Sigmoid colon (tissue), 3 donors: ENCODE results near the gene NLGN1.

ENCODE experiments used
- CTCF ChIP-seq, 4 experiments: fragments of 450-650 bp in 3 of 4; fragments of 200-600 bp in 1 of 4; IDR thresholded peaks; one replicate each; pipeline ENCODE4 v1.5.1; 2016 to 2019; ENCODE audit warnings: antibody characterized with exemption in 4 of 4, mild to moderate bottlenecking in 3 of 4, moderate library complexity in 2 of 4
- POLR2A ChIP-seq, 2 donors: fragments of 450-650 bp; IDR thresholded peaks; one replicate each; pipeline ENCODE4 v1.6.1; 2016; ENCODE audit warnings: antibody characterized with exemption in 2 of 2, mild to moderate bottlenecking in 2 of 2, moderate library complexity in 2 of 2

GRCh38 chr3:173750591-173750990 is 353.0 kb downstream of the NLGN1 start:
- TF ChIP-seq CTCF (IDR thresholded peaks at IDR 0.05) (no peak), POLR2A (IDR thresholded peaks at IDR 0.05) (no peak)
